ENCODE measurements around the gene STK32B. TPM values are rescaled to one million over a fixed set of nuclear protein-coding genes. Genes with fewer than 3 reads are reported as not detected.

Gene STK32B
- total and polyA plus RNA-seq, 8 donors = 0.61 to 5.5 (median 3.1) TPM

DNA sequence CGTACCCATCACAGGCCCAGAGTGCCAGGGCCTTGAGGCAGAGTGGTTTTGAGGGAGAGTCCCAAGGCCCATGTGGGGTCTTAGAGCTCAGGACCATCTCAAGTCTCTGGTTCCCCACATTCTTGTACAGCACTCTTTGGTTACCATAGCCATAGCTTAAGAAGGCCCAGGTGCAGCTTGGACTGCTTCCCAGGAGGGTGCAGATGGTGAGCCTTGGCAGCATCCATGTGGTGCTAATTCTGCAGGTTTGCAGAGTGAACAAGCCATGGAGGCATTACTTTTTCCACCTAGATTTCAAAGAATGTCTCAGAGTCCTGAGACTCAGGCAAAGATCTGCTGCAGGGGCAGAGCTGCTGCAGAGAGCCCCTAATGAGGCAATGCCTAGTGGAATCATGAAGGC, 171.7 kb downstream of the STK32B start:
- no peak for TF ChIP-seq POLR2A (IDR thresholded peaks at IDR 0.05)
- no peak for TF ChIP-seq EP300 (IDR thresholded peaks at IDR 0.05)
- no peak for TF ChIP-seq CTCF (IDR thresholded peaks at IDR 0.05)
- TF ChIP-seq POLR2AphosphoS5 (IDR thresholded peaks at IDR 0.05) = no peak
- no peaks in the 10 kb centered on the region for H3K4me1 ChIP-seq
- WGBS, 5 donors = 82 to 95% (median 86%) methylated on average over 1 of the region's 1 CpG
- no peak for DNase-seq
- peaks cover 0 to 24% (median 21%) of the 10 kb centered on the region in 4 donors for H3K9me3 ChIP-seq
- H3K27ac ChIP-seq = no peak overlapping the region
- H3K4me3 ChIP-seq = no peak overlapping the region
- intact Hi-C loops (cut with DNase I; ENCODE audit: low total_unique reads) = no loop called here
- H3K36me3 ChIP-seq = no peaks in the 10 kb centered on the region
- no peaks in the 10 kb centered on the region for H3K27me3 ChIP-seq

DNA sequence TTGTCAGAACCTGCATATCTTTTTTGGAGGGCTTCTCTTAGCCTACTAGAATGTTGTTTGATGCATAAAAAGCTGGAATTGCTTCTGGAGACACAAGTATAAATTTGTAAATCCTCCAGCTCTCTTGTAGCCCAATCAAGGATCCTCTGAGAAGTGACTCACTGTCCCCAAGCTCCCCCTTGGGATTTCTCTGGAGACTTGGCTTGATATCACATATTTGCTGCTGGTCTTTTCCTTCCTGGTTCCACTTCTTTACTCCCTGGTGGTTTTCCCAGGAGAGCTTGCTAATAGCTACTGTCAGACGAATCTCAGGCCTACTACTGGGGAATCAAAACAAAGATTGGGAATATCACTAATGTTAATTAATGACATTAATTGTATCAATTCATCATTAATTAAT, 173.1 kb downstream of the STK32B start:
- WGBS, 5 donors = 35 to 41% (median 39%) methylated on average over 1 of the region's 1 CpG
- no peak overlapping the region for H3K4me3 ChIP-seq
- no peaks in the 10 kb centered on the region for H3K4me1 ChIP-seq
- no peaks in the 10 kb centered on the region for H3K36me3 ChIP-seq
- no peak overlapping the region for H3K27ac ChIP-seq
- H3K27me3 ChIP-seq = no peaks in the 10 kb centered on the region
- peaks cover 0 to 24% (median 21%) of the 10 kb centered on the region in 4 donors for H3K9me3 ChIP-seq
- TF ChIP-seq CTCF (IDR thresholded peaks at IDR 0.05) = no peak
- no peak for TF ChIP-seq POLR2AphosphoS5 (IDR thresholded peaks at IDR 0.05)
- TF ChIP-seq POLR2A (IDR thresholded peaks at IDR 0.05) = no peak
- TF ChIP-seq EP300 (IDR thresholded peaks at IDR 0.05) = no peak
- DNase-seq = no peak
- intact Hi-C loops (cut with DNase I; ENCODE audit: low total_unique reads) = no loop called here

DNA sequence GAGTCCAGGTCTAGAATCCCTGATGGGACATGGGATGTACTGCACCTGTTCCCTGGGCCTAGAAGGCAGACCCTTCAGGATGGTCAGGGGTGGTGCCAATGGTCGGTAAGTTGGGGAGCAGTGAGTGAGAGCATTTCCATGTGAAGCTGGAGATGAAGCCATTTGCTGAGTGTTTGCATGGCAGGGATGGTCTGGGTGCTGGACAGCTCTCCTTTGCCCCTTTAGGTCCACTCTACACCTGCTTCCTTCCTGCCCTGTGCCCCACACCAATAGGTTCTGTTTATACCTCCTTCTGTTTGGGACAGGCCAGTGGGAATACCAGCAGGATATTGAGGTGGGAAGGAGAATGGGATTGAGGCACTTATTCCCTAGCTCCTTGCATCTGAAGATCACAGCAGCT, 181.3 kb downstream of the STK32B start:
- H3K4me3 ChIP-seq = no peak overlapping the region
- no peaks in the 10 kb centered on the region for H3K27me3 ChIP-seq
- WGBS, 5 donors = 62 to 100% (median 75%) methylated on average over 1 of the region's 1 CpG
- no peaks in the 10 kb centered on the region for H3K36me3 ChIP-seq
- TF ChIP-seq POLR2A (IDR thresholded peaks at IDR 0.05) = no peak
- TF ChIP-seq EP300 (IDR thresholded peaks at IDR 0.05) = no peak
- no peak for TF ChIP-seq POLR2AphosphoS5 (IDR thresholded peaks at IDR 0.05)
- TF ChIP-seq CTCF (IDR thresholded peaks at IDR 0.05) = no peak
- intact Hi-C loops (cut with DNase I; ENCODE audit: low total_unique reads) = no loop called here
- H3K27ac ChIP-seq = no peak overlapping the region
- H3K4me1 ChIP-seq = no peaks in the 10 kb centered on the region
- DNase-seq = no peak
- no peaks in the 10 kb centered on the region for H3K9me3 ChIP-seq

GRCh38 chr4:5237086-5237660, 185.9 kb downstream of the STK32B start:
- H3K36me3 ChIP-seq = no peaks in the 10 kb centered on the region
- no peak overlapping the region for H3K27ac ChIP-seq
- TF ChIP-seq CTCF (IDR thresholded peaks at IDR 0.05) = no peak
- TF ChIP-seq POLR2AphosphoS5 (IDR thresholded peaks at IDR 0.05) = no peak
- TF ChIP-seq EP300 (IDR thresholded peaks at IDR 0.05) = no peak
- no peak for TF ChIP-seq POLR2A (IDR thresholded peaks at IDR 0.05)
- DNase-seq = no peak
- no peaks in the 10 kb centered on the region for H3K9me3 ChIP-seq
- no peaks in the 10 kb centered on the region for H3K4me1 ChIP-seq
- WGBS, 5 donors = 77 to 94% (median 90%) methylated on average over 3 of the region's 3 CpGs
- H3K4me3 ChIP-seq = no peak overlapping the region
- intact Hi-C loops (cut with DNase I; ENCODE audit: low total_unique reads) = no loop called here
- H3K27me3 ChIP-seq = no peaks in the 10 kb centered on the region

Measured in stomach (tissue), 9 donors.